NCI-H2107 (cell line): ENCODE measurements around the gene TIMM17A.
"Not testable (repeated sequence)": the region's sequence is repeated elsewhere in the genome, so short reads cannot be mapped to it uniquely, and the experiment has no call there.

ENCODE experiments used
- DNase-seq: peaks from one replicate; lab custom pipeline; 2025; lab: John Stamatoyannopoulos, UW

TIMM17A gene

DNA sequence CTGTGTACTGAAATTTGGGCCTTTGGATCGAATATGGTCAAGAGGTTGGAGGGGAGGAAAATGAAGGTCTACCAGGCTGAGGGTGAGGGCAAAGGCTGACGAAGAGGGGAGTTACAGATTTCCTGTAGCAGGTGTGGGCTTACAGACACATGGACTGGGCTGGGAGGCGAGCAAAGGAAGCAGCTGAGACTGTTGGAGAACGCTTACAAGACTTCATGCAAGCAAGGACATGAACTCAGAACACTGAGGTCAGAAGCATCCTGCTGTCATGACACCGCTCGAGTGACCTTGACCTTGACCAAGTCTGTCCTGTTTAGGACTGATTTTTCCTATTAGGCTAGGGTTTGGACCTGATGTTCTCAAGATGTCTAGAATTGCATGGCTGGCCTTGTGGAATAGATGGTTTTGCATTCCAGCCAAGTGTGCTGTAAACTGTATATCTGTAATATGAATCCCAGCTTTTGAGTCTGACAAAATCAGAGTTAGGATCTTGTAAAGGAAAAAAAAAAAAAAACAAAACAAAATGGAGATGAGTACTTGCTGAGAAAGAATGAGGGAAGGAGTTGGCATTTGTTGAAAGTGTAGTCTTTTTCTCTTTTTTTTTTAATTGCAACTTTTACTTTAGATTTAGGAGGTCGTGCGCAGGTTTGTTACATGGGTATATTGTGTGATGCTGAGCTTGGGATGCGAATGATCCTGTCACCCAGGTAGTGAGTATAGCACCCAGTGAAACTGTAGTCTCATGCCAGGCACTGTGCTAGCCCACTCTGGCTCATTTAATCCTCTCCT lies 60.9 kb downstream of the TIMM17A start:
- no peak for DNase-seq

DNA sequence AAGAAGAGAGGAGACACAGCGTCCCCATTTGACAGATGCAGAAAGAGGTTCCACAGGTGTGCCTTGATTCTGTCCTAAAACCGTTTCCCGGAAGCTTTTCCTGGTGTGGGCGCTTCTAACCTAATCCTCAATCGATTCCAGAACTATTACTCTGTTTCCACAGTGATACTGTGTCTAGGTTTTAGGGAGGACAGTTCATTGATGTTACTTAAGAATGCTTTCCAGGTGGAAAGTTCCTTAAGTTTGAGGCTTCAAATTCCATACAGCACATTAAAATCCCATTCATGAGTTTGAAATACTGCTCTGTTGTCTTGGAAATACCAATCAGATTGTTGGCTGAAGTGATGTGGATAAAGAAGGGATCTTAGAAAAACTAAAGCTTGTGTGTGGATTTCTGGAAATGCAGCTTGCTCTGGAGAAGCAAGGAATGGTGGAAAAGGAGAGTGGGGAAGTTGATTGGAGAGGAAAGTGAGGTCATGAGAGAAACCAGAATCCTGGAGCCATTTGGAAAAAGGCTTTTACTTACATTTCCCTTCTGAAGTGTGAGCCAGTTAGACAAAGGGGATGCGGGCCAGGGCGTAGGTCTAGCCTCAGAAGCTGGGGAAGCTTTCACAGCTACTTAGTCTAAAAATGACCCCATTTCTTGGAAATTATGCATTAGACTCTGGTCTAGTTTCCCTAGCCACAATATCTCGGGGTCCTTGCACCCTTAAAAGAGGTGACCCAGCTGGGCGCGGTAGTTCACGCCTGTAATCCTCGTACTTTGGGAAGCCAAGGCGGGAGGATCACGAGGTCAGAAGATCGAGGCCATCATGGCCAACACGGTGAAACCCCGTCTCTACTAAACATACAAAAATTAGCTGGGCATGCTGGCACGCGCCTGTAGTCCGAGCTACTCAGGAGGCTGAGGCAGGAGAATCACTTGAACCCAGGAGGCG lies 61.8 kb downstream of the TIMM17A start:
- no peak for DNase-seq

- DNase-seq = peak; percentile 60
These were observed 62.6 kb downstream of the TIMM17A start for GRCh38 chr1:202017749-202018467.

DNA sequence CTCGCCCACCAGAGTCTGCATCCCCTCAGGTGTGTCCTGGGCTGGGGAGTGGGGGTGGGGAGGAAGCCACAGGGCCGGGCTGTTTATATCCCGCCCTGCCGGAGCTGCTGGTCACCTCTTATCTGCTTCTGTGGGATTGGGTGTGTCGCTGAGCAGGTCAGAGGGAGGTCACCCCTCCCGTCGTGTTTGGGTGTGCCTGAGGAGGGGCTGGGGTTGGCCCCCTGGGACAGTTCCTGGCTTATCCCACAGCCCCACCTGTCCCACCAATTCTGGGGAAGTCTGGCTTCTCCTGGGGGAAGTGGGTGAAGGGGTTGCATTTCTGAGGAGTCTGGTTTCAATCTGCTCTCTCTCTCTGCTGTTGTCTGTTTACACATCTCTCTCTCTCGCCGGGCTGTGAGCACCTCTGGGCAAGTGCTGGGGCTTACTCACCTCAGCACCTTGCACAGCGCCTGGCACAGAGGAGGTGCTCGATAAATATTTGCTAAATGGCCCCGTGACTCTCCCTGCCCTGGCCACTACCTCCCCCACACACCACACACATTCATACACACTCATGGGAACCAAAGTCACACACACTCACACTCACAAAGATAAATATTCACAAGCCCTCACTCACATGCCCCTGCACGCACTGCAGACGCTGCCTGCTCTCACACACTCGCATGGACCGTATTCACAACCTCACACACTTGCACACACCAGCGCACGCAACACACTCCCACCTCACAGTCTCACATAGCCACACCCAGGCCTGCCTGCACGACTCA lies 63.3 kb downstream of the TIMM17A start:
- peak; percentile 59 for DNase-seq

GRCh38 chr1:202019235-202019558 lies 63.9 kb downstream of the TIMM17A start:
- DNase-seq = not testable (repeated sequence)
